ENCODE data around the gene TCEAL7.

The TCEAL7 gene

DNA sequence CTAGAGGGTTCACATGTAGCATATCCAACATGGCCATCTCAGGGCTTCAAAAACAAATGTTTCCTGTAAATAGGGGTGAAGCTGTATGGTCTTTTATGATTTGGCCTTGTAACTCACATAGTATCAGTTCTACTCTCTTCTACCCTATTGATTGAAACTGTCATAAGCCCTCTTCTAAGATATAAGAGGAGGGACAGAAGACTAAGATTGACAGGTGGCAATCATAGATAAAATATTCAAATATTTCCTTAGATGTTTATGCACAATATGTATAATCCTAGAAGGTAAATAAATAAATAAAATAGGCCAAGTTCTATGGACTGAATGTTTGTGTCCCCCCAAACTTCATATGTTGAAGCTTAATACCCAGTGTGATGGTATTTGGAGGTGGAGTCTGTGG, 39.4 kb downstream of the TCEAL7 start:
- DNase-seq: no peak

DNA sequence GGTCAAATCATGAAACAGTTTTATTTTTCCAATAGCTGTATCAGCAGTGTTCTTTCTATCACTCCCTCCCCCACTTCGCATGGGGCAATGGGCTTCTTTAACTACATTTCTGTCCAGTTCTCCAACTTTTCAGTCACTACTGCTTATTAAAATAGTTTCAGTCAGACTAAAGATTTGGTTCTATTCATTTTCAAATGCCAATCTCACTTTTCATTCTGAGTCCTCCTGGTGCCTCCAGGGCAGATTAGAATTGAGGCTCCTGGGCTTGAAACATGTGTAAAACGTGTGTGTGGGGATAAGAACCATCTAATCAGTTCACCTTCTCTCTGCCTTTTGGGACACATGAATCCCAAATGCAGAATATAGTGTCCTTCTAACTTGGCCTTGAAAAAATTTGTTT, 42.8 kb downstream of the TCEAL7 start:
- DNase-seq: no peak

DNA sequence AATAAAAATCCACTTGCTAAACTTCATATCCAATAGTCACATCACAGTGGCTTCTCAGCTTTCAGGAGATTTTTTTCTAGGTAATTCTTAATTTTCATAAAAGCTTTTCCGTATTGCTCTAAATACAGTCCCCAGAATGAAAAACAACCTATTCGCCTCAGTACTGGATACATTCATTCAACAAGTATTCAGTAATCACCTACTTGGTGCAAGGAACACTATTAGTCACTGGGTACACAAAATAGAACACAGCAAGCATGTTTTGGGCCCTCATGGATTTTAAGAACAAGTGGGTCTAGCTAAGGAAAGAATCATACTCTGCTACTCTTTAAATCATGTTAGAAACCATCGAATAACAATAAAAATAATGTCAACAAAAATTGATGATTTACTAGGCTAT, 43.5 kb downstream of the TCEAL7 start:
- no peak for DNase-seq

DNA sequence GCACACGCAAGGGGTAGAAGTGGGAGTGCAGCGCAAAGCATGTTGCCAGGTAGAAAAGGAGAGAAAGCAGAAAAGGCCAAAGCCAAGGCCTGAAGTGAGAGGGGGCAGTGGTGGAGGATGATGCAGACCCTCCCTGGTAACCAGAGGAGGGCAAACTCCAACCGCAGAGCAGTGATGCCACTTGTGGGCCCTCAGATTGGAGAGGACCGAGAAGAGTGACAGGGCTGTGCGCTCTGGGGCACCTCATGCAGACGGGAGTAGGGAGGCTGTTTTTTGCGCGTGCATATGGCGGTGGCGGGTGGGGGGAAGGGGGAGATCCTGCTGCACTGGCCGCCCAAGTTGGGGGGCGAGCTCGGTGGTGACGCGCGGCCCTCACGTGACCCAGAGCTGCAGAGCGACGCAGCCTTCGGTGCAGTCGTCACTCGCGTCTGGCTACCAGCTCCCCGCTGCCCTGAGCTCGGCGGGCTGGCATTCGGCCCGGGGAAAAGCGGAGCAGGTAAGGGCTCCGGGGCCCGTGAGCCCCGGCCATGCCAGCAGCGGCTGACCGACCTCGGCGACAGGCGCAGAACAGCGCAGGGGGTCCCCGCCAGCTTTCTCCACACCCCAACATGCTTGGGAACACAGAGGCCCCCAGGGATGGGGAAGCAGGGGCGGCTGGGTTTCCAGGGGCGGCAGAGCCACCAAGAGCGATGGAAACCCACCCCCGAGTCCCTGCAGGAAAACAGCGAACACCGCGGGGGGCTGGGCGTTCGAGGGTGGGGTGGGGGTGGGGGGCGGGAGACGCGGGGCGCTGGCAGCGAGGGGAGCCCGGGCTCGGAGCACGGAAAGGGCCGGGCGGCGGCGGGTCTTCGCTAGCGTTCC, 46.3 kb downstream of the TCEAL7 start, which contains the start of gene BEX3:
TSS of gene BEX3 (plus strand) at position 421 of the 861 bp plus-strand sequence. CDS start 984 bp downstream, outside the sequence.
- DNase-seq: no peak

DNA sequence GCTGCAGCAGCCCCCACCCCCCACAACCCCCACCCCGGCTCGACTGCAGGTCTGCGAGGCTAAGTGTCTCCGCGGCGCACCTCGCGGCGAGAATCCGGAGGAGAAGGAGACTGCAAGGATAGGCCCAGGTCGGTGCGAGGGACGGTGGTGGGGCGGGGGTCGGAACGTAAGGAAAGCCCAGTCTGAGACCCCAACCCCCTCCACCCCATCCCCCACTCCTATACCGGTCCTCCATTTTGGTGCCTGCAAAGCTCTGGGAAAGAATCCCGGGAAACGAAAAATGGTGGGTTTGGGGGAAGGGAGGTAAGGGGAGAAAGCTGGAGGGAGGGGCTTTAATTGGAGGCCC, 46.9 kb downstream of the TCEAL7 start:
- DNase-seq: no peak

DNA sequence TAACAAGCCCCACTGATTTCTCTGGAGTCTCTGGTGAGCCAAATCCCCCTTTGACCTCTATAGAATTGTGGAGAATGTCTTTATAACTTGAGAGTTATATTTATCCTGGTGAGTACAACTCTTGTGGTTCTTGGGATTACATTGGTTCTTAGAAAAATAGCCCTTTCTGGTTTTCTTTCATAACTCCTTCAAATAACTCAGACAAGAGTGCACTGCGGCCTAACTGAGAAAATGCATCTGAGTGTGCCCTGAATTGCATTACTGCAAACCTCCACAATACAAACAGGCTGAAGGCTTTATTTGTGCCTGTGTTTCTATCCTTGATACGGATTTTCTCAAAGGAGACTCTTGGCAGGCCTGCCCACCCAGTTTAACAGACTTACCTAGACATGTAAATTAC, 49.0 kb downstream of the TCEAL7 start:
- DNase-seq: no peak
